NCI-H1105 treated with DMSO at 0.1 percent for 48 hours (cell line): Measurements from ENCODE around the gene THBS4.
A peak's percentile ranks its signal among the peaks of the same experiment; 100 is the strongest.

Experiments
- DNase-seq: peaks from one replicate; lab custom pipeline; 2025; lab: John Stamatoyannopoulos, UW

The THBS4 gene

GRCh38 chr5:80048084-80048780 lies 13.1 kb downstream of the THBS4 start:
- DNase-seq: no peak

GRCh38 chr5:80052464-80052863 lies 17.3 kb downstream of the THBS4 start:
- no peak for DNase-seq

- DNase-seq: no peak
Measured at GRCh38 chr5:80054682-80055081, 19.5 kb downstream of the THBS4 start.

- DNase-seq: peak; percentile 74
Measured at GRCh38 chr5:80055491-80056170, 20.5 kb downstream of the THBS4 start.

GRCh38 chr5:80057099-80057498 lies 22.0 kb downstream of the THBS4 start:
- no peak for DNase-seq

- DNase-seq: no peak
Measured at GRCh38 chr5:80057921-80058320, 22.8 kb downstream of the THBS4 start.

GRCh38 chr5:80059354-80059980 lies 24.3 kb downstream of the THBS4 start:
- DNase-seq: no peak

- DNase-seq: no peak
Measured at GRCh38 chr5:80060966-80061365, 25.8 kb downstream of the THBS4 start.

- no peak for DNase-seq
Measured at GRCh38 chr5:80061547-80061946, 26.4 kb downstream of the THBS4 start.

- DNase-seq: no peak
Measured at GRCh38 chr5:80064124-80064523, 29.0 kb downstream of the THBS4 start.

- no peak for DNase-seq
Measured at GRCh38 chr5:80067016-80067415, 31.9 kb downstream of the THBS4 start.

GRCh38 chr5:80067531-80068245 lies 32.5 kb downstream of the THBS4 start:
- no peak for DNase-seq

GRCh38 chr5:80068246-80068636 lies 33.1 kb downstream of the THBS4 start:
- DNase-seq: no peak

- no peak for DNase-seq
Measured at GRCh38 chr5:80068775-80069174, 33.6 kb downstream of the THBS4 start.

GRCh38 chr5:80069251-80069800 lies 34.2 kb downstream of the THBS4 start:
- DNase-seq: no peak

- DNase-seq: no peak
Measured at GRCh38 chr5:80069918-80070318, 34.8 kb downstream of the THBS4 start.

GRCh38 chr5:80070338-80071056 lies 35.3 kb downstream of the THBS4 start:
- no peak for DNase-seq

GRCh38 chr5:80071510-80072021 lies 36.4 kb downstream of the THBS4 start:
- DNase-seq: no peak

GRCh38 chr5:80072103-80073073 lies 37.2 kb downstream of the THBS4 start:
- DNase-seq: no peak
